Measurements from ENCODE around the gene BAIAP2L1. TPM values are rescaled to one million over a fixed set of nuclear protein-coding genes. Genes with fewer than 3 reads are reported as not detected.
"Not testable (repeated sequence)": the region's sequence is repeated elsewhere in the genome, so short reads cannot be mapped to it uniquely, and the experiment has no call there.

BAIAP2L1 gene
- total RNA-seq, 8 experiments from 2014 or later = 0.66 to 2.5 (median 1.4) TPM

DNA sequence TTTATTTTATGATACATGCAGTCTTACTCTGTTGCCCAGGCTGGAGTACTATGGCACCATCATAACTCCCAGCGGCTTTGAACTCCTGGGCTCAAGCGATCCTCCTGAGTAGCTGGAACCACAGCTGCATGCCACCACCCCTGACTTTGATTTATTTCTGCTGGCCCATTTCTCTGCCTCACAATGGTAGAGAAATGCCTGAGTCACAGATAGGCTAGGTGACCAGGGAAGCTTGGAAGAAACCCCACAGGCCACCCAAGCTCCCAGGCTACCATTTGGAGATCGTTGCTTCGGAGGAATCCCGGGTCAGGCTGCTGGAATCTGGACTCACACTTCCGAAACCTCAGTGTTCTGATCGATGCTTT, 17.4 kb upstream of the BAIAP2L1 start:
- ATAC-seq (replicated peaks in 6 of 8) = no peak
- no peak overlapping the region for H3K27ac ChIP-seq
- no peaks in the 10 kb centered on the region for H3K4me1 ChIP-seq (replicated peaks in 1 of 2)
- in situ Hi-C loops (cut with MboI; ENCODE audit: low pct_unique_long_range_greater_than_20kb in 2 of 9, low sequenced_read_pairs in 9 of 9, unreplicated experiment in 9 of 9) = loop anchor here in 1 of 9 experiments (25.0 kb wide), 1 partner anchor 106 kb away; no protein-coding TSS in a partner anchor
- H3K4me3 ChIP-seq = no peak overlapping the region
- WGBS, 10 experiments = 30 to 100% (median 92%) methylated on average over 2 to 6 of the region's 7 CpGs; no CpG with 5 or more reads in 4 of the 10 experiments

DNA sequence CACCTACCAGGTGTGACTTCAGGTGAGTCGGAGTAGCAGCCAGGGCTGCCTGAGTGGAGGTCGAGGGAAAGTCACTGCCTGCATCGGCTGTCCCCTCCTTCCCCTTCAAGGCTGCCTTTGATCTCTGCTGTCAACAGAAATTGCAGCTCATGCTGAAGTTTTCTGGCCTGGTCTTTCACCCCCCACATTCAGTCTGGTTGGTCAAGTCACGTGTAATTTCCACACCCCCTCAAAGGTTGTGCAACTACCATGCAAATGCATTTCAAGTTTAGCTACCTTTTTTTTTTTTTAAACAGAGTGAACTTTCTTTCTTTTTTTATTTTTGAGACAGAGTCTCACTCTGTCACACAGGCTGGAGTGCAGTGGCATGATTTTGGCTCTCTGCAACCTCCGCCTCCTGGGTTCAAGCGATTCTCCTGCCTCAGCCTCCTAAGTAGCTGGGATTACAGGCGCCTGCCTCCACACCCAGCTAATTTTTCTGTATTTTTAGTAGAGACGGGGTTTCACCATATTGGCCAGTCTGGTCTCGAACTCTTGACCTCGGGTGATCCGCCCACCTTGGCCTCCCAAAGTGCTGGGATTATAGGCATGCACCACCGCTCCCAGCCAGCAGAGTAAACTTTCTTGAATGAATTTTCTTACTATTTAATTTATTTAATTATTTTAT, 16.8 kb upstream of the BAIAP2L1 start:
- not testable (repeated sequence) for H3K27ac ChIP-seq; H3K4me1 ChIP-seq (replicated peaks in 1 of 2); H3K4me3 ChIP-seq
- ATAC-seq (replicated peaks in 6 of 8) = peak in 2 of 8 experiments; percentile 13 to 32
- in situ Hi-C loops (cut with MboI; ENCODE audit: low pct_unique_long_range_greater_than_20kb in 2 of 9, low sequenced_read_pairs in 9 of 9, unreplicated experiment in 9 of 9) = loop anchor here in 1 of 9 experiments (25.0 kb wide), 1 partner anchor 105 kb away; no protein-coding TSS in a partner anchor
- 49 to 96% (median 76%) methylated on average over 1 to 12 of the region's 12 CpGs for WGBS, 10 experiments

DNA sequence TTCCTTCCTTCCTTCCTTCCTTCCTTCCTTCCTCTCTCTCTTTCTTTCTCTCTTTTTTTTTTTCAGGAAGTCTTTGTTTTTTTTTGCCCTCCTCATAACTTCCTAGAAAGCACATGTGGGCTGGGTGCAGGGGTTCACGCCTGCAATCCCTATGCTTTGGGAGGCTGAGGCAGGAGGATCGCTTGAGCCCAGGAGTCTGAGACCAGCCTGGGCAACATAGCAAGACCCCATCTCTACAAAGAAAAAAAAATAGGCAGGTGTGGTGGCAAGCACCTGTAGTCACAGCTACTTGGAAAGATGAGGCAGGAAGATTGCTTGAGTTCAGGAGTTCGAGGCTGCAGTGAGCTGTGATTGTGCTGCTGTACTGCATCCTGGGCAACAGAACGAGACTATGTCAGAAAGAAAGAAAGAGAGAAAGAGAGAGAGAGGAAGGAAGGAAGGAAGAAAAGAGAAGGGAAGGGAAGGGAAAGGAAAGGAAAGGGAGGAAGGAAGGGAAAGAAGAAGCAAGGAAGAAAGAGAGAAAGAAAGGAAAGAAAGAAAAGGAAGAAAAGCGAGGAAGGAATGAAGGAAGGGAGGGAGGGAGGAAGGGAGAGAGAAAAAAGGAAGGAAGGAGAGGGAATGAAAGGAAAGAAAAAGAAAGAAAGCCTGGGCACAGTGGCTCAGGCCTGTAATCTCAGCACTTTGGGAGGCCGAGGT, 13.5 kb upstream of the BAIAP2L1 start:
- ATAC-seq (replicated peaks in 6 of 8) = no peak
- Histone ChIP-seq H3K27ac (no peak overlapping the region), H3K4me1 (replicated peaks in 1 of 2) (no peaks in the 10 kb centered on the region), H3K4me3 (no peak overlapping the region)
- in situ Hi-C loops (cut with MboI; ENCODE audit: low pct_unique_long_range_greater_than_20kb in 2 of 9, low sequenced_read_pairs in 9 of 9, unreplicated experiment in 9 of 9) = loop anchor here in 1 of 9 experiments (25.0 kb wide), 1 partner anchor 102 kb away; no protein-coding TSS in a partner anchor
- 59 to 97% (median 80%) methylated on average over 2 to 6 of the region's 6 CpGs for WGBS, 10 experiments

DNA sequence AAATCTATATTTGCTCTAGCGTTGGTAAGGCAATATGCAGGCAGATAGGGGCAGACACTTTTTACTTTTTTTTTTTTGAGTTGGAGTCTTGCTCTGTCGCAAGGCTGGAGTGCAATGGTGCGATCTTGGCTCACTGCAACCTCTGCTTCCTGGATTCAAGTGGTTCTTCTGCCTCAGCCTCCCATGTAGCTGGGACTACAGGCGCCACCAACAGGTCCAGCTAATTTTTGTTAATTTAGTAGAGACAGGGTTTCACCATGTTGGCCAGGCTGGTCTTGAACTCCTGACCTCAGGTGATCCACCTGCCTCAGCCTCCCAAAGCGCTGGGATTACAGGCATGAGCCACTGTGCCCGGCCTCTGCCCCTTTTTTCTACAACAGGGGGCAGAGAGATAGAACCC, 12.8 kb upstream of the BAIAP2L1 start:
- not testable (repeated sequence) for H3K27ac ChIP-seq; H3K4me1 ChIP-seq (replicated peaks in 1 of 2); ATAC-seq (replicated peaks in 6 of 8); H3K4me3 ChIP-seq
- WGBS, 10 experiments = 47 to 100% (median 90%) methylated on average over 1 to 5 of the region's 6 CpGs; no CpG with 5 or more reads in 2 of the 10 experiments
- in situ Hi-C loops (cut with MboI; ENCODE audit: low pct_unique_long_range_greater_than_20kb in 2 of 9, low sequenced_read_pairs in 9 of 9, unreplicated experiment in 9 of 9) = loop anchor here in 1 of 9 experiments (25.0 kb wide), 1 partner anchor 101 kb away; no protein-coding TSS in a partner anchor

DNA sequence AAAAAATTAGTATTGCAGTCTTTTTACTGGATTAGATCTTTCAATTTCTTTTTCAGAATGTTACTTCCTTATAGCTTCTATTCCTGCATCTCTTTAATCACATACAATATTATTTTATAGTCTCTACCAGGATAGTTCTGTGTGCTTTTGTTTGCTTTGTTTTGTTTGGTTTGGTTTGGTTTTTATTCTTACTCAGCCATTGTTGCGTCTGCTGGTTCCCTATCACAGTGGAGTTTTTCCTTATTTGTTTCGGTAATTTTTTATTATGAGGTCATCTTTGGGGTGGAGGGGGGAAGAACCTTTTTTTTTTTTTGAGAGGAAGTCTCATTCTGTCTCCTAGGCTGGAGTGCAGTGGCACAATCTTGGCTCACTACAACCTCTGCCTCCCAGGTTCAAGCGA, 9.0 kb upstream of the BAIAP2L1 start:
- Histone ChIP-seq H3K4me3 (no peak overlapping the region), H3K4me1 (replicated peaks in 1 of 2) (no peaks in the 10 kb centered on the region), H3K27ac (no peak overlapping the region)
- no peak for ATAC-seq (replicated peaks in 6 of 8)
- in situ Hi-C loops (cut with MboI; ENCODE audit: low pct_unique_long_range_greater_than_20kb in 2 of 9, low sequenced_read_pairs in 9 of 9, unreplicated experiment in 9 of 9) = loop anchor here in 1 of 9 experiments (25.0 kb wide), 1 partner anchor 98 kb away; no protein-coding TSS in a partner anchor
- 53 to 100% (median 94%) methylated on average over 2 to 3 of the region's 3 CpGs; no CpG with 5 or more reads in 2 of the 10 experiments for WGBS, 10 experiments

DNA sequence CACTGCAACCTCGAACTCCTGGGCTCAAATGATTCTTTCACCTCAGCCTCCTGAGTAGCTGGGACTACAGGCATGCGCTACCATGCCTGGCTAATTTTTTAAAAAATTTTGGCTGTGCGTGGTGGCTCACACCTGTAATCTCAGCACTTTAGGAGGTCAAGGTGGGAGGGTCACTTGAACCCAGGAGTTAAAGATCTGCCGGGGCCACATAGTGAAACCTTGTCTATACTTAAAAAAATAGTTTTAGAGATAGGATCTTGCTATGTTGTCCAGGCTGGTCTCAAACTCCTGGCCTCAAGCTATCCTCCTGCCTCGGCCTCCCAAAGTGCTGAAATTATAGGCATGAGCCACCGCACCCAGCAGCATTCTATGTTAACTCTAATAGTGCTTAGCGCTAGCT, 7.3 kb upstream of the BAIAP2L1 start:
- ATAC-seq (replicated peaks in 6 of 8); H3K4me3 ChIP-seq; H3K4me1 ChIP-seq (replicated peaks in 1 of 2); H3K27ac ChIP-seq: not testable (repeated sequence)
- in situ Hi-C loops (cut with MboI; ENCODE audit: low pct_unique_long_range_greater_than_20kb in 2 of 9, low sequenced_read_pairs in 9 of 9, unreplicated experiment in 9 of 9) = loop anchor here in 1 of 9 experiments (25.0 kb wide), 1 partner anchor 96 kb away; no protein-coding TSS in a partner anchor
- 40 to 96% (median 87%) methylated on average over 1 to 6 of the region's 7 CpGs; no CpG with 5 or more reads in 2 of the 10 experiments for WGBS, 10 experiments

DNA sequence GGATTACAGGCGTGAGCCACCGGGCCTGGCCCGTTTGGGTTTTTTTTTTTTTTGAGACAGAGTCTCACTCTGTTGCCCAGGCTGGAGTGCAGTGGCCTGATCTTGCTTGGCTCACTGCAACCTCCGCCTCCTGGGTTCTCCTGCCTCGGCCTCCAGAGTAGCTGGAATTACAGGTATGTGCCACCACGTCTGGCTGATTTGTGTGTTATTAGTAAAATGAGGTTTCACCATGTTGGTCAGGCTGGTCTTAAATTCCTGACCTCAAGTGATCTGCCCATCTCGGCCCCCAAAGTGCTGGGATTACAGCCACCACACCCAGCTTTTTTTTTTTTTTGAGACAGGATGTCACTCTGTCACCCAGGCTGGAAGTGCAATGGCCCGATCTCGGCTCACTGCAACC, 5.9 kb upstream of the BAIAP2L1 start:
- Histone ChIP-seq H3K4me1 (replicated peaks in 1 of 2) (no peaks in the 10 kb centered on the region), H3K27ac (no peak overlapping the region), H3K4me3 (no peak overlapping the region)
- ATAC-seq (replicated peaks in 6 of 8) = no peak
- WGBS, 10 experiments = 81 to 100% (median 86%) methylated on average over 1 to 4 of the region's 9 CpGs; no CpG with 5 or more reads in 5 of the 10 experiments
- in situ Hi-C loops (cut with MboI; ENCODE audit: low pct_unique_long_range_greater_than_20kb in 2 of 9, low sequenced_read_pairs in 9 of 9, unreplicated experiment in 9 of 9) = loop anchor here in 1 of 9 experiments (25.0 kb wide), 1 partner anchor 95 kb away; no protein-coding TSS in a partner anchor

DNA sequence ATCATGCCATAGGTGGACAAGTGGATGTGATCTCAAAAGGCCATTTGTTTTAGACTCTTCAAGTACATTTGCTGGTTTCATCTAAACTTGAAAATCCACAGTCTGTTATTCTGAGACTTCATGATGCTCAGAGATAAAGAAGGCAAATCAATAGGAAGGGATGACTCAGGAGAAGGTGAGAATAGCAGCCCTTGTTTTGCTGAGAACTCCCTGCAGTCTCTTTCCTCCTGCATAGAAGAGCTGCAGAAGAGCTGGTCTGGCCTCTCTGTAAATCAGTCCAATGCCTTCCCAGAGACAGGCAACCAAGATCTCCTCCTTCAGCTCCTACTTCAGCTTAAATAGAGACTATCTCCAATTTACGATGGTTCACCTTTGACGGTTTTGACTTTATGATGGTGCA, 4.0 kb upstream of the BAIAP2L1 start:
- no peak overlapping the region for H3K4me3 ChIP-seq
- no peak overlapping the region for H3K27ac ChIP-seq
- in situ Hi-C loops (cut with MboI; ENCODE audit: low pct_unique_long_range_greater_than_20kb in 2 of 9, low sequenced_read_pairs in 9 of 9, unreplicated experiment in 9 of 9) = loop anchor here in 1 of 9 experiments (25.0 kb wide), 1 partner anchor 93 kb away; no protein-coding TSS in a partner anchor
- 14 to 93% (median 82%) methylated on average over 1 to 2 of the region's 2 CpGs; no CpG with 5 or more reads in 2 of the 10 experiments for WGBS, 10 experiments
- ATAC-seq (replicated peaks in 6 of 8) = no peak
- H3K4me1 ChIP-seq (replicated peaks in 1 of 2) = no peaks in the 10 kb centered on the region

DNA sequence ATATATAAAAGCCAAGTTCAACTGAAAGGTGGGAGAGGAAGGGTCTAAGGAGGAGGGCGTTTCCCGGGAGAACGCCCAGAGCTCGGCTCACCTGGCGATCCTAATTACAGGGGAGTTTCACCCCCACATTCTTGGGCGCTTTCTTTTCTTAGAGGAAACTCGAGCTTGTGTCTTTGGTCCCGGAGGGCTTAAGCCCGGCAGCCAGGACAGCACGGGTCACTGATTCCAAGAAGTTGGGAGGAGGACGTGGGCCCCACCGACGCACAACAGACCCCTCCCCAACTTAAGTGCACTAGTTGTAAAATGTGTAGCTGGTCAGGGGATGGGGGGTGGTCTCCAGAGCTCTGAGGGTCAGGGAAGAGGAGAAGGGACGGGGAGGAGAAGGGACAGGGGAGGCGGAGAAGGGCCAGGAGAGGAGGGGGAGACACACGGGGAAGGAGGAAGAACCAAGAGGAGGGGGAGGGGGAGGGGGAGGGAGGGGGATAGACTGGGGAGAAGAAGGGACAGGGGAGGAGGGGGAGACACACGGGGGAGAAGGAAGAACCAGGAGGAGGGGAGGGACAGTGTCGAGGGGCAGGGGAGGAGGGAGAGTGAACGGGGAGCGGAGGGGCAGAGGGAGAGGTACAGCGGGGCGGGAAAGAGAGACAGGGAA, 874 bp downstream of the BAIAP2L1 start:
- no peak overlapping the region for H3K27ac ChIP-seq
- no peak for ATAC-seq (replicated peaks in 6 of 8)
- in situ Hi-C loops (cut with MboI; ENCODE audit: low pct_unique_long_range_greater_than_20kb in 2 of 9, low sequenced_read_pairs in 9 of 9, unreplicated experiment in 9 of 9) = loop anchor here in 1 of 9 experiments (25.0 kb wide), 1 partner anchor 88 kb away; no protein-coding TSS in a partner anchor
- peak overlapping the region in 1 of 5 donors; percentile 40 for H3K4me3 ChIP-seq
- WGBS, 10 experiments = 7 to 83% (median 42%) methylated on average over 1 to 9 of the region's 22 CpGs; no CpG with 5 or more reads in 2 of the 10 experiments
- H3K4me1 ChIP-seq (replicated peaks in 1 of 2) = no peaks in the 10 kb centered on the region

DNA sequence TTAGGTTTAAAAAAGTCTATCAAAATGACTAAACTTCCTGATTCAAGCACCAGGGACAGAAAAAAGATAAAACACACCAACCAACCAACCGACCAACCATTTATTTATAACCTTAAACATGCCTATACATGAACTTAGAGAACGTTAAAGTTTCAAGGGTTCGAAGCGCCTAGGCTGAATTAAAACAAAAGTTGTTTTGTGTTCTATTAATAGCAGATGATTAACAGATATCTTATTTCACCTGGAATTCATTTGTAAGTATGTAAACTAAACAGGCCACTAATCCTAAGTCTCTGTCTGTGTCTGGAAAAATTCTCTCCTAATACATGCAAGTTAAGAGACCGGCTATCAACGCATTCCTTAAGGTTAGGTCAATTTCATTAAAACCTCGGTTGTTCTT, 1.4 kb downstream of the BAIAP2L1 start:
- no peak overlapping the region for H3K27ac ChIP-seq
- 25 to 100% (median 63%) methylated on average over 1 to 7 of the region's 7 CpGs for WGBS, 10 experiments
- ATAC-seq (replicated peaks in 6 of 8) = no peak
- in situ Hi-C loops (cut with MboI; ENCODE audit: low pct_unique_long_range_greater_than_20kb in 2 of 9, low sequenced_read_pairs in 9 of 9, unreplicated experiment in 9 of 9) = no loop called here
- H3K4me3 ChIP-seq = no peak overlapping the region
- H3K4me1 ChIP-seq (replicated peaks in 1 of 2) = no peaks in the 10 kb centered on the region

DNA sequence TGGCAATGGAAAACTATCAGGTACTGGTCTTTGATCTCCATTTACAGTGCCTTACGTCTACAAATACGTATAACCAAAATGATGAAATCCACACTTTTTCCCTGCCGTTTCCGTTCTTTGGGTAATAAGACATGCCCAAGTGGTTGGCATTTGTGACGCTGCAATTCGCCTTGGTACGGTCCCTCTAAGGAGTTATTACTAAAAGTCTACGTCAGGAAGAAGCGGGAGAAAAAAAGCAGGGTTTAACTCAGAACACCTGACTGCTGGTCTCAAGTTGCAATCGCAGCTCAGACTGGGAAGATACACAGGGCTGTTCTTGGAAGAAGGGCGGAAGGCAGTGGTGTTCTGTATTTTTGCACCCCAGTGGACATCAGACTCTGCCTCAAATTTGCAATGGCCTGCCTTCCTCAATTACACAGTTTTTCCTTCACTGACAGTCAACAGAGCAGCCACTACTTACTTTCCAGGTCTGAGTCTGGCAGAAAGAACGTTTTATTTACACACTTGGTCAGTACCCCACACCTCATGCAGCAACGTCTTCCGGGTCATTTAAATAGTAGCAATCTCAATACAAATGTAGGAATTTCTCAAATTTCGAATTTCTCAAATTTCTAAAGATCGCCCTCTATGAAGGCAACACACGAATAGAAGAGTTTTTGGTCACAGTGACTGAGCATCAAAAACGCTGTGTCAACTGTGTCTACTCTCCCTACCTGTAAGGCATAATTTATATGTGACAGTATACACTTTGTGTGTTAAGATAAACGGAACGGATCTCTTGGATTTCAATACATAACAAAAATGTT, 2.1 kb downstream of the BAIAP2L1 start:
- Histone ChIP-seq H3K4me3 (no peak overlapping the region), H3K4me1 (replicated peaks in 1 of 2) (no peaks in the 10 kb centered on the region), H3K27ac (no peak overlapping the region)
- 26 to 87% (median 58%) methylated on average over 5 to 19 of the region's 20 CpGs for WGBS, 10 experiments
- in situ Hi-C loops (cut with MboI; ENCODE audit: low pct_unique_long_range_greater_than_20kb in 2 of 9, low sequenced_read_pairs in 9 of 9, unreplicated experiment in 9 of 9) = no loop called here
- no peak for ATAC-seq (replicated peaks in 6 of 8)

DNA sequence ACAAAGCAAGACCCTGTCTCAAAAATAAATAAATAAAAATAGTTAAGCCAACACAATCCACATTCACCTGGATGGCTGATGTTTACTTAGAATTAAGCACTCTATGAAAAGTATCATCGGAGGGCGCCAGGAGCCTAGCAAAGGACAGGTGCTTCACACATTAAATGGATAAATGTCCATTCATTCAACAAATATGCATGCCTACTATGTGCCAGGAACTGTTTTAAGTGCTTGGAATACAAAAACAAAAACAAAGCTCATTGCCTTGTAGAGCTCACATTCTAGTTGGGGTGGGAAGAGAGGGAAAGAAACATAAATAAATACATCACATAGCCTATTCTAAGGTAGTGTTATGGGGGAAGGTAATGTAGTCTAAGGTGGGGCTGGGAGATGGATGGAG, 4.1 kb downstream of the BAIAP2L1 start:
- no peak for ATAC-seq (replicated peaks in 6 of 8)
- 86 to 100% (median 100%) methylated on average over 1 to 2 of the region's 2 CpGs; no CpG with 5 or more reads in 3 of the 10 experiments for WGBS, 10 experiments
- no peaks in the 10 kb centered on the region for H3K4me1 ChIP-seq (replicated peaks in 1 of 2)
- H3K4me3 ChIP-seq = no peak overlapping the region
- in situ Hi-C loops (cut with MboI; ENCODE audit: low pct_unique_long_range_greater_than_20kb in 2 of 9, low sequenced_read_pairs in 9 of 9, unreplicated experiment in 9 of 9) = no loop called here
- no peak overlapping the region for H3K27ac ChIP-seq
